Hepatocyte (in vitro differentiated cells): ENCODE data around the gene RHOT2. TPM values are rescaled to one million over a fixed set of nuclear protein-coding genes. Genes with fewer than 3 reads are reported as not detected.
A peak's percentile ranks its signal among the peaks of the same experiment; 100 is the strongest.

Experiments used
- DNase-seq: peaks from one replicate; pipeline ENCODE4 v3.0.0-alpha.2; 2016; ENCODE audit warnings: low spot score
- H2AFZ ChIP-seq: fragments of 200-600 bp; sonication (generic); 2 replicates; pipeline ENCODE4 v1.6.0; 2016; ENCODE audit warnings: antibody characterized with exemption, mild to moderate bottlenecking
- H3K27ac ChIP-seq: fragments of 200-600 bp; sonication (generic); 2 replicates; pipeline ENCODE4 v1.5.1; 2016; ENCODE audit warnings: mild to moderate bottlenecking
- H3K27me3 ChIP-seq: fragments of 200-600 bp; sonication (generic); 2 replicates; pipeline ENCODE4 v1.6.1; 2016
- H3K36me3 ChIP-seq: fragments of 200-600 bp; sonication (generic); replicated peaks from 2 replicates; pipeline ENCODE4 v1.5.1; 2016; ENCODE audit warnings: low read depth; ENCODE audit not compliant: insufficient read depth
- H3K4me1 ChIP-seq: fragments of 200-600 bp; sonication (generic); 2 replicates; pipeline ENCODE4 v1.5.1; 2016; ENCODE audit warnings: mild to moderate bottlenecking, moderate library complexity; ENCODE audit not compliant: insufficient read depth
- H3K4me2 ChIP-seq: fragments of 200-600 bp; sonication (generic); 2 replicates; pipeline ENCODE4 v1.6.0; 2016
- H3K4me3 ChIP-seq: fragments of 200-600 bp; sonication (generic); 2 replicates; pipeline ENCODE4 v1.5.1; 2016; ENCODE audit warnings: mild to moderate bottlenecking
- H3K79me2 ChIP-seq: fragments of 200-600 bp; sonication (generic); 2 replicates; pipeline ENCODE4 v1.6.0; 2017; ENCODE audit warnings: mild to moderate bottlenecking
- H3K9me2 ChIP-seq: fragments of 200-600 bp; sonication (generic); replicated peaks from 2 replicates; pipeline ENCODE4 v1.6.0; 2017; ENCODE audit warnings: mild to moderate bottlenecking; ENCODE audit not compliant: insufficient read depth
- H3K9me3 ChIP-seq: fragments of 200-600 bp; sonication (generic); 2 replicates; pipeline ENCODE4 v1.5.1; 2016; ENCODE audit warnings: low read depth, mild to moderate bottlenecking
- H4K20me1 ChIP-seq: fragments of 200-600 bp; sonication (generic); 2 replicates; pipeline ENCODE4 v1.6.0; 2016; ENCODE audit warnings: mild to moderate bottlenecking; ENCODE audit not compliant: insufficient read depth, poor library complexity, severe bottlenecking
- CTCF ChIP-seq: fragments of 200-600 bp; sonication (generic); IDR thresholded peaks from 2 replicates; pipeline ENCODE4 v1.5.1; 2016; ENCODE audit warnings: antibody characterized with exemption, mild to moderate bottlenecking; ENCODE audit not compliant: poor library complexity
- EZH2 ChIP-seq: fragments of 200-600 bp; sonication (generic); IDR thresholded peaks from 2 replicates; pipeline ENCODE4 v1.6.1; 2016; ENCODE audit warnings: antibody characterized with exemption, mild to moderate bottlenecking, borderline replicate concordance
- EZH2phosphoT487 ChIP-seq: fragments of 200-600 bp; sonication (generic); IDR thresholded peaks from one replicate; pipeline ENCODE4 v1.6.1; 2018; ENCODE audit warnings: antibody characterized with exemption, mild to moderate bottlenecking, low read depth, moderate library complexity; ENCODE audit not compliant: unreplicated experiment, severe bottlenecking
- WGBS: methylation state at CpG from one replicate; pipeline ENCODE4 v1.1.6; 2016; ENCODE audit warnings: low lambda C conversion rate; ENCODE audit errors: missing lambda C conversion rate; 5-methylcytosine and 5-hydroxymethylcytosine counted together
- polyA plus RNA-seq: library from polyadenylated mRNA; unstranded; fragments of >200 nt; fragmentation: Nextera tagmentation; extraction: Ambion mirVana; gene quantifications from 2 replicates; pipeline ENCODE4 v1.2.1, GENCODE V29; 2016
- total RNA-seq: library from RNA; depleted of rRNA; stranded (reverse); fragments of >200 nt; gene quantifications from 2 replicates; pipeline ENCODE4 v1.2.3, GENCODE V29; 2014

RHOT2 gene
- total and polyA plus RNA-seq, 2 experiments from 2014 or later: 63.2 to 158 TPM

GRCh38 chr16:714079-714478 lies 46.1 kb downstream of the RHOT2 start:
- Histone ChIP-seq H3K9me3 (no peaks in the 10 kb centered on the region), H3K27ac (no peak overlapping the region), H3K4me2 (no peak overlapping the region), H3K4me3 (no peak overlapping the region), H2AFZ (no peak overlapping the region), H4K20me1 (no peaks in the 10 kb centered on the region), H3K79me2 (no peaks in the 10 kb centered on the region), H3K4me1 (peaks cover 11% of the 10 kb centered on the region), H3K9me2 (no peaks in the 10 kb centered on the region), H3K36me3 (no peaks in the 10 kb centered on the region), H3K27me3 (peaks cover 37% of the 10 kb centered on the region)
- no peak for TF ChIP-seq EZH2
- no peak for TF ChIP-seq EZH2phosphoT487
- TF ChIP-seq CTCF: no peak
- WGBS: 87% methylated on average over 11 of the region's 11 CpGs
- no peak for DNase-seq

- TF ChIP-seq CTCF: no peak
- no peak for TF ChIP-seq EZH2phosphoT487
- TF ChIP-seq EZH2: no peak
- Histone ChIP-seq H3K4me3 (no peak within 1 kb of the TSS), H3K27me3 (peaks cover 30% of the 10 kb centered on the region), H3K9me3 (no peaks in the 10 kb centered on the region), H4K20me1 (peaks cover 1% of the 10 kb centered on the region), H3K79me2 (no peaks in the 10 kb centered on the region), H3K36me3 (no peaks in the 10 kb centered on the region), H3K4me1 (peaks cover 13% of the 10 kb centered on the region), H2AFZ (peak within 1 kb of the TSS; percentile 45), H3K9me2 (no peaks in the 10 kb centered on the region), H3K4me2 (peak within 1 kb of the TSS; percentile 97), H3K27ac (no peak within 1 kb of the TSS)
- 19% methylated on average over 48 of the region's 108 CpGs for WGBS
- DNase-seq: peak; percentile 95
These were observed 46.9 kb downstream of the RHOT2 start, which contains the start of gene METRN for GRCh38 chr16:714558-715476. Gene METRN, plus strand, starts transcription at chr16:715118. Its CDS starts 172 bp downstream, at chr16:715290.

- WGBS: 8% methylated on average over 45 of the region's 74 CpGs
- peaks cover 23% of the 10 kb centered on the region for H3K27me3 ChIP-seq
- H3K4me3 ChIP-seq: no peak overlapping the region
- peak overlapping the region; percentile 97 for H3K4me2 ChIP-seq
- peaks cover 19% of the 10 kb centered on the region for H3K4me1 ChIP-seq
- peaks cover 4% of the 10 kb centered on the region for H4K20me1 ChIP-seq
- H3K36me3 ChIP-seq: no peaks in the 10 kb centered on the region
- no peaks in the 10 kb centered on the region for H3K9me2 ChIP-seq
- H3K79me2 ChIP-seq: no peaks in the 10 kb centered on the region
- H3K9me3 ChIP-seq: no peaks in the 10 kb centered on the region
- peak; percentile 36 for TF ChIP-seq EZH2phosphoT487
- no peak for TF ChIP-seq CTCF
- TF ChIP-seq EZH2: peak; percentile 50
- peak overlapping the region; percentile 45 for H2AFZ ChIP-seq
- H3K27ac ChIP-seq: no peak overlapping the region
- peak; percentile 57 for DNase-seq
These were observed 47.7 kb downstream of the RHOT2 start for GRCh38 chr16:715477-716199.
